ENCODE data around the gene FKBP5.

FKBP5 gene

GRCh38 chr6:35669451-35670045 is 19.2 kb downstream of the FKBP5 start:
- Histone ChIP-seq H3K4me1 (ENCODE audit: control insufficient read depth, low read depth, low read length) (no peaks in the 10 kb centered on the region), H3K79me1 (ENCODE audit: low read length) (peaks cover 2% of the 10 kb centered on the region), H3K27ac (ENCODE audit: low read depth, low read length) (no peak overlapping the region), H3K27me3 (ENCODE audit: insufficient read depth, low read length, poor library complexity) (no peaks in the 10 kb centered on the region), H4K5ac (ENCODE audit: low read length) (no peak overlapping the region), H3K79me2 (ENCODE audit: control insufficient read depth, insufficient read depth, low read length) (peaks cover 6% of the 10 kb centered on the region), H3K9ac (ENCODE audit: low read length) (no peak overlapping the region), H3K4me3 (ENCODE audit: low read length) (no peak overlapping the region), H3K23ac (ENCODE audit: low read length) (no peak overlapping the region), H2BK5ac (ENCODE audit: low read length) (no peak overlapping the region), H3K36me3 (ENCODE audit: control insufficient read depth, insufficient read depth, low read length) (no peaks in the 10 kb centered on the region), H3K18ac (ENCODE audit: low read length) (no peak overlapping the region), H2BK120ac (ENCODE audit: low read depth, low read length) (no peak overlapping the region), H3K56ac (ENCODE audit: low read length) (no peak overlapping the region), H2AK5ac (ENCODE audit: low read length) (no peak overlapping the region), H4K8ac (ENCODE audit: low read depth, low read length) (no peak overlapping the region), H3K4me2 (ENCODE audit: low read length) (no peak overlapping the region), H3K4ac (ENCODE audit: low read depth, low read length) (no peak overlapping the region), H2BK15ac (replicated peaks; ENCODE audit: low read depth) (no peak overlapping the region)
- no CpG with 5 or more reads among the region's 1 CpG for WGBS (ENCODE audit: extremely low coverage, insufficient coverage, low lambda C conversion rate)
- no peak for DNase-seq

- Histone ChIP-seq H3K23ac (ENCODE audit: low read length) (no peak overlapping the region), H2BK120ac (ENCODE audit: low read depth, low read length) (no peak overlapping the region), H4K5ac (ENCODE audit: low read length) (no peak overlapping the region), H3K79me2 (ENCODE audit: control insufficient read depth, insufficient read depth, low read length) (peaks cover 4% of the 10 kb centered on the region), H3K4me1 (ENCODE audit: control insufficient read depth, low read depth, low read length) (no peaks in the 10 kb centered on the region), H3K4ac (ENCODE audit: low read depth, low read length) (no peak overlapping the region), H3K56ac (ENCODE audit: low read length) (no peak overlapping the region), H2BK5ac (ENCODE audit: low read length) (no peak overlapping the region), H3K4me3 (ENCODE audit: low read length) (no peak overlapping the region), H3K9ac (ENCODE audit: low read length) (no peak overlapping the region), H3K36me3 (ENCODE audit: control insufficient read depth, insufficient read depth, low read length) (no peaks in the 10 kb centered on the region), H2BK15ac (replicated peaks; ENCODE audit: low read depth) (no peak overlapping the region), H3K18ac (ENCODE audit: low read length) (no peak overlapping the region), H2AK5ac (ENCODE audit: low read length) (no peak overlapping the region), H3K27ac (ENCODE audit: low read depth, low read length) (no peak overlapping the region), H3K4me2 (ENCODE audit: low read length) (no peak overlapping the region), H3K27me3 (ENCODE audit: insufficient read depth, low read length, poor library complexity) (no peaks in the 10 kb centered on the region), H4K8ac (ENCODE audit: low read depth, low read length) (no peak overlapping the region), H3K79me1 (ENCODE audit: low read length) (peaks cover 2% of the 10 kb centered on the region)
- no peak for DNase-seq
Measured at GRCh38 chr6:35668744-35669450, 19.8 kb downstream of the FKBP5 start.

GRCh38 chr6:35668096-35668495 is 20.6 kb downstream of the FKBP5 start:
- Histone ChIP-seq H3K79me2 (ENCODE audit: control insufficient read depth, insufficient read depth, low read length) (peaks cover 4% of the 10 kb centered on the region), H3K23ac (ENCODE audit: low read length) (peak overlapping the region; percentile 37), H3K4me1 (ENCODE audit: control insufficient read depth, low read depth, low read length) (no peaks in the 10 kb centered on the region), H3K56ac (ENCODE audit: low read length) (peak overlapping the region; percentile 38), H3K4me3 (ENCODE audit: low read length) (no peak overlapping the region), H3K9ac (ENCODE audit: low read length) (no peak overlapping the region), H3K4ac (ENCODE audit: low read depth, low read length) (peak overlapping the region; percentile 31), H3K36me3 (ENCODE audit: control insufficient read depth, insufficient read depth, low read length) (no peaks in the 10 kb centered on the region), H3K4me2 (ENCODE audit: low read length) (no peak overlapping the region), H3K27me3 (ENCODE audit: insufficient read depth, low read length, poor library complexity) (no peaks in the 10 kb centered on the region), H2BK120ac (ENCODE audit: low read depth, low read length) (no peak overlapping the region), H3K27ac (ENCODE audit: low read depth, low read length) (no peak overlapping the region), H3K79me1 (ENCODE audit: low read length) (peaks cover 2% of the 10 kb centered on the region), H3K18ac (ENCODE audit: low read length) (no peak overlapping the region), H2AK5ac (ENCODE audit: low read length) (no peak overlapping the region), H4K8ac (ENCODE audit: low read depth, low read length) (no peak overlapping the region), H4K5ac (ENCODE audit: low read length) (no peak overlapping the region), H2BK15ac (replicated peaks; ENCODE audit: low read depth) (no peak overlapping the region), H2BK5ac (ENCODE audit: low read length) (no peak overlapping the region)
- WGBS (ENCODE audit: extremely low coverage, insufficient coverage, low lambda C conversion rate), result no CpG with 5 or more reads among the region's 2 CpGs
- no peak for DNase-seq

GRCh38 chr6:35665573-35665972 is 23.1 kb downstream of the FKBP5 start:
- Histone ChIP-seq H4K8ac (ENCODE audit: low read depth, low read length) (no peak overlapping the region), H3K79me1 (ENCODE audit: low read length) (peaks cover 2% of the 10 kb centered on the region), H3K4ac (ENCODE audit: low read depth, low read length) (no peak overlapping the region), H2AK5ac (ENCODE audit: low read length) (no peak overlapping the region), H3K36me3 (ENCODE audit: control insufficient read depth, insufficient read depth, low read length) (no peaks in the 10 kb centered on the region), H3K79me2 (ENCODE audit: control insufficient read depth, insufficient read depth, low read length) (peaks cover 2% of the 10 kb centered on the region), H3K18ac (ENCODE audit: low read length) (no peak overlapping the region), H3K27me3 (ENCODE audit: insufficient read depth, low read length, poor library complexity) (no peaks in the 10 kb centered on the region), H3K4me3 (ENCODE audit: low read length) (no peak overlapping the region), H3K4me1 (ENCODE audit: control insufficient read depth, low read depth, low read length) (no peaks in the 10 kb centered on the region), H3K9ac (ENCODE audit: low read length) (no peak overlapping the region), H3K27ac (ENCODE audit: low read depth, low read length) (no peak overlapping the region), H2BK15ac (replicated peaks; ENCODE audit: low read depth) (no peak overlapping the region), H3K56ac (ENCODE audit: low read length) (no peak overlapping the region), H3K23ac (ENCODE audit: low read length) (no peak overlapping the region), H2BK120ac (ENCODE audit: low read depth, low read length) (no peak overlapping the region), H4K5ac (ENCODE audit: low read length) (no peak overlapping the region), H2BK5ac (ENCODE audit: low read length) (no peak overlapping the region), H3K4me2 (ENCODE audit: low read length) (no peak overlapping the region)
- no peak for DNase-seq
- WGBS (ENCODE audit: extremely low coverage, insufficient coverage, low lambda C conversion rate), result no CpG with 5 or more reads among the region's 3 CpGs

GRCh38 chr6:35664945-35665344 is 23.8 kb downstream of the FKBP5 start:
- Histone ChIP-seq H2AK5ac (ENCODE audit: low read length) (no peak overlapping the region), H3K27ac (ENCODE audit: low read depth, low read length) (no peak overlapping the region), H3K4me3 (ENCODE audit: low read length) (no peak overlapping the region), H4K8ac (ENCODE audit: low read depth, low read length) (no peak overlapping the region), H3K56ac (ENCODE audit: low read length) (no peak overlapping the region), H3K23ac (ENCODE audit: low read length) (no peak overlapping the region), H2BK5ac (ENCODE audit: low read length) (no peak overlapping the region), H2BK15ac (replicated peaks; ENCODE audit: low read depth) (no peak overlapping the region), H3K4me1 (ENCODE audit: control insufficient read depth, low read depth, low read length) (no peaks in the 10 kb centered on the region), H3K27me3 (ENCODE audit: insufficient read depth, low read length, poor library complexity) (no peaks in the 10 kb centered on the region), H3K79me1 (ENCODE audit: low read length) (peaks cover 2% of the 10 kb centered on the region), H3K9ac (ENCODE audit: low read length) (no peak overlapping the region), H3K4ac (ENCODE audit: low read depth, low read length) (no peak overlapping the region), H4K5ac (ENCODE audit: low read length) (no peak overlapping the region), H3K4me2 (ENCODE audit: low read length) (no peak overlapping the region), H3K79me2 (ENCODE audit: control insufficient read depth, insufficient read depth, low read length) (peaks cover 2% of the 10 kb centered on the region), H2BK120ac (ENCODE audit: low read depth, low read length) (no peak overlapping the region), H3K36me3 (ENCODE audit: control insufficient read depth, insufficient read depth, low read length) (no peaks in the 10 kb centered on the region), H3K18ac (ENCODE audit: low read length) (no peak overlapping the region)
- DNase-seq, result no peak
- no CpG with 5 or more reads among the region's 3 CpGs for WGBS (ENCODE audit: extremely low coverage, insufficient coverage, low lambda C conversion rate)
